AG09319 (cell line): ENCODE data around the gene HPGDS.
"Not testable (repeated sequence)": the region's sequence is repeated elsewhere in the genome, so short reads cannot be mapped to it uniquely, and the experiment has no call there.

Experiments used
- DNase-seq: peaks from one replicate; pipeline ENCODE4 v3.0.0-alpha.2; 2010; ENCODE audit warnings: low read depth; ENCODE audit errors: extremely low read depth
- CTCF ChIP-seq: IDR thresholded peaks from 2 replicates; pipeline ENCODE4 v1.5.1; 2011; ENCODE audit warnings: low read depth, mild to moderate bottlenecking, inconsistent platforms, low read length, moderate library complexity

Gene HPGDS

GRCh38 chr4:94342694-94343093 is at the start of gene HPGDS:
HPGDS (minus strand) TSS chr4:94342836; CDS start chr4:94334629, 8,207 bp downstream.
- TF ChIP-seq CTCF, result no peak
- no peak for DNase-seq

GRCh38 chr4:94390804-94391410 is 48.3 kb upstream of the HPGDS start:
- no peak for DNase-seq
- TF ChIP-seq CTCF, result peak; percentile 45

- DNase-seq, result no peak
- TF ChIP-seq CTCF, result no peak
Measured at GRCh38 chr4:94389595-94390267, 47.1 kb upstream of the HPGDS start.

- not testable (repeated sequence) for DNase-seq
Measured at GRCh38 chr4:94387965-94388364, 45.3 kb upstream of the HPGDS start.

- DNase-seq, result not testable (repeated sequence)
Measured at GRCh38 chr4:94385452-94385851, 42.8 kb upstream of the HPGDS start.

- not testable (repeated sequence) for DNase-seq
Measured at GRCh38 chr4:94382891-94383290, 40.3 kb upstream of the HPGDS start.

- TF ChIP-seq CTCF, result no peak
- no peak for DNase-seq
Measured at GRCh38 chr4:94378047-94378446, 35.4 kb upstream of the HPGDS start.

GRCh38 chr4:94377294-94377693 is 34.7 kb upstream of the HPGDS start:
- no peak for TF ChIP-seq CTCF
- no peak for DNase-seq

GRCh38 chr4:94375364-94375763 is 32.7 kb upstream of the HPGDS start:
- no peak for TF ChIP-seq CTCF
- DNase-seq, result no peak
